Brain microvascular endothelial cell (primary cell): ENCODE measurements around the gene SURF4.
"Not testable (repeated sequence)": the region's sequence is repeated elsewhere in the genome, so short reads cannot be mapped to it uniquely, and the experiment has no call there.

ENCODE experiments used
- DNase-seq: peaks from one replicate; pipeline ENCODE4 v3.0.0-alpha.2; 2020
- H3K27ac ChIP-seq: fragments of 250-450 bp; sonication (Bioruptor Pico); 2 replicates; pipeline ENCODE4 v1.5.1; 2020; ENCODE audit warnings: mild to moderate bottlenecking, moderate library complexity
- H3K27me3 ChIP-seq: fragments of 250-450 bp; sonication (Bioruptor Pico); replicated peaks from 2 replicates; pipeline ENCODE4 v1.5.1; 2020; ENCODE audit warnings: mild to moderate bottlenecking
- H3K36me3 ChIP-seq: fragments of 250-450 bp; sonication (Bioruptor Pico); replicated peaks from 2 replicates; pipeline ENCODE4 v1.5.1; 2020; ENCODE audit warnings: mild to moderate bottlenecking
- H3K4me3 ChIP-seq: 2 replicates; pipeline ENCODE4 v1.5.1; 2011; ENCODE audit warnings: low read depth, mild to moderate bottlenecking, control low read depth, low read length, moderate library complexity
- CTCF ChIP-seq: IDR thresholded peaks from 2 replicates; pipeline ENCODE4 v1.5.1; 2011; ENCODE audit warnings: low read depth, mild to moderate bottlenecking, moderate library complexity, low read length, control low read depth, inconsistent platforms; ENCODE audit errors: missing control alignments
- in situ Hi-C: cut with HindIII; loops from 2 replicates; pipeline ENCODE4 v1.10.0; 2017; ENCODE audit warnings: low sequenced_read_pairs, low pct_ligation_motif_present

Gene SURF4

GRCh38 chr9:133341369-133342068 lies 34.3 kb downstream of the SURF4 start:
- Histone ChIP-seq H3K27ac (no peak overlapping the region), H3K36me3 (peaks cover 44% of the 10 kb centered on the region), H3K4me3 (no peak overlapping the region), H3K27me3 (no peaks in the 10 kb centered on the region)
- TF ChIP-seq CTCF = no peak
- DNase-seq = no peak
- in situ Hi-C loops = no loop called here

- DNase-seq = no peak
- Histone ChIP-seq H3K36me3 (peaks cover 42% of the 10 kb centered on the region), H3K27ac (no peak overlapping the region), H3K4me3 (no peak overlapping the region), H3K27me3 (no peaks in the 10 kb centered on the region)
- in situ Hi-C loops = no loop called here
- no peak for TF ChIP-seq CTCF
These were observed 34.9 kb downstream of the SURF4 start for GRCh38 chr9:133340916-133341315.

- no peak for DNase-seq
- no peak for TF ChIP-seq CTCF
- in situ Hi-C loops = no loop called here
- peaks cover 41% of the 10 kb centered on the region for H3K36me3 ChIP-seq
- H3K27ac ChIP-seq = no peak overlapping the region
- H3K27me3 ChIP-seq = no peaks in the 10 kb centered on the region
- no peak overlapping the region for H3K4me3 ChIP-seq
These were observed 35.6 kb downstream of the SURF4 start for GRCh38 chr9:133340256-133340655.

- no peaks in the 10 kb centered on the region for H3K27me3 ChIP-seq
- in situ Hi-C loops = no loop called here
- peaks cover 36% of the 10 kb centered on the region for H3K36me3 ChIP-seq
- H3K4me3 ChIP-seq = no peak overlapping the region
- no peak for DNase-seq
- no peak overlapping the region for H3K27ac ChIP-seq
- no peak for TF ChIP-seq CTCF
These were observed 36.2 kb downstream of the SURF4 start for GRCh38 chr9:133339641-133340040.

- no peak for TF ChIP-seq CTCF
- peak; percentile 82 for DNase-seq
- peak within 1 kb of the TSS; percentile 96 for H3K4me3 ChIP-seq
- peaks cover 44% of the 10 kb centered on the region for H3K36me3 ChIP-seq
- in situ Hi-C loops = no loop called here
- H3K27me3 ChIP-seq = no peaks in the 10 kb centered on the region
- peak within 1 kb of the TSS; percentile 47 for H3K27ac ChIP-seq
These were observed 39.7 kb downstream of the SURF4 start, which contains the start of gene SURF6 for GRCh38 chr9:133335924-133336811. SURF6 (minus strand) TSS chr9:133336188; CDS start chr9:133336132, 56 bp downstream.

GRCh38 chr9:133334888-133335287 lies 41.0 kb downstream of the SURF4 start:
- H3K27me3 ChIP-seq = not testable (repeated sequence)

More at GRCh38 chr9:133334888-133335287, 41.0 kb downstream of the SURF4 start:
- H3K27ac ChIP-seq, in situ Hi-C loops, DNase-seq: not testable (repeated sequence)
- H3K36me3 ChIP-seq = peaks cover 43% of the 10 kb centered on the region
- H3K4me3 ChIP-seq = peak overlapping the region; percentile 96
